Measurements from ENCODE around the gene OLFM2.
"Not testable (repeated sequence)": the region's sequence is repeated elsewhere in the genome, so short reads cannot be mapped to it uniquely, and the experiment has no call there.

Gene OLFM2

DNA sequence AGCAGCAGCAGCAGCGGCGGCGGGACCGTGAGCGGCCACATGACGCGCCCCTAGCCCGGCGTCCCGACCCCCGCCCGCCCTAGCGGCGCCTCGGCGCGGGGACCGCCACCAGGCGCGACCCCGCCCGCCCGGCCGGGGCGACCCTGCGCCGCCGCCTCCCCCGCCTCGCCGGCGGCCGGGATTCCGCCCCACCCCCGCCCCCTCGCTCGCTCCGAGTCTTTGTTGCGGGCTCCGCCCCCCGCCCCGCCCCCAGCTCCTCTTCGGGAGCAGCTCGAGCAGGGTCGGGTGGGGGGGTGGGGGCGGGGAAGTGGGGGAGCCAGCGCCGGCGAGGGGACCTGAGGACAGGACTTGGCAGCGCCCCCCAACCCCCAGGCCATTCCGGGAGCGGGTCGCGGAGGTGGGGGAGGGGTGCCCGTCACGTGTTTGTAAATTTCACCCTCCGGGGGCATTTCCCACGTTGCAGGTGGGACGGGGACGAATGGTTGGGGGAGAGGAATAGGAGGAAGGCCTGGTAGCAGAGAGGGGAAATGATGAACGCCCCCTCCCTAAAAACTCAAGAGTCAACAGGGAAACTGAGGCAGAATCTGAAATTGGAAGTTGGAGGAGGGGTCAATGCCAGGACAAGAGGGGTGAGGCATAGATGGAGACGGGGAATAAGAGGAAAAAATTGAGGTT, at the start of gene OLFM2:
Gene OLFM2, minus strand, starts transcription at position 190 of the 675 bp plus-strand sequence. Its CDS starts 149 bp downstream, at position 41.
- DNase-seq (ENCODE audit: low spot score): peak; percentile 85

DNA sequence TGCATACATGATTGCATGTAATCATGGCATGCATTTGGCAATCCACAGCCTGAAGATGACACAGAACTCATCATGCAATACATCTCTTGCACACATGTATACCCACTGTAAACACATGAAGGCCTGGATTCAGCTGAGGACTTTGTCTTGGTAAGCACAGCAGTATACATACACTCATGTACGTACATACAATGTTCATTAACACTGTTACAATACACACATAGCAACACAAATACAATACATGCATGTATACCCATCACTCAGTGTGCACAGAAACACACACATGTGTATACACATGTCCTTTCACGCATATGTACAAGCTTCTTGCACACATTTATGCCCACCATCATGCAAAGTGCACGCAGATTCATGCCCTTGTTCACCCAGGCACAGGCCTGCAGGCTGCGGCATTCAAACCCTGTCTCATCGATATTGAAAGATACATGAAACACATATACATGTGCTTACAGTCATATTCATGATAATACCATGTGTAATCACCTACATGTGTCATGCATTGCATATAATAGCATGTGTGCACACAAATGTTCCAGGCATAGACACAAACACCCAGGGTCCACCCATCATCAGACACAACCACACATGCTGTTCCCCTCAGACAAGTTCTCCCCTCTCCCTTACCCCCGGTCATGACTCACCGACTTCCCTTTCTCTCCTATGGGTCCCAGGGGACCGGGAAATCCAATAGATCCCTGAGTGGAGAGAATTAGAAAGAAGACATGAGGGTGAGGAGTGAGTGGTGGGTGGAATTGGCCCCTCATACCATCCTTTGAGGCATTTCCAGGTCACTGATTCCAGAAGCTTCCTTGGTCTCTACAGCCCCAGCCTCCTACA, 45.3 kb upstream of the OLFM2 start:
- no peak for DNase-seq (ENCODE audit: low spot score)

DNA sequence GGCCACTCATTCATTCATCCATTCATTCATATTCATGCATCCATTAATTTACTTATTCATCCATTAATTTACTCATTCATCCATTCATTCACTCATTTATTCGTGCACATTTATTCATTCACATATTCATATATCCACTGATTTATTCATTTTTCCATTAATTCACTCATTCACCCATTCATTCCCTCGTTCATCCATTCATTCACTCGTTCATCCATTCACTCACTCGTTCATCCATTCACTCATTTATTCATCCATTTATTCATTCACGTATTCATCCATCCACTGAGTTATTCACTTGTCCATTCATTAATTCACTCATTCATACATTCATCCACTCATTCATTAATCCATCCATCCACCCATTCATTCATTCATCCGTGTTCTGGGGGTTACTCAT, 35.8 kb upstream of the OLFM2 start:
- no peak for DNase-seq (ENCODE audit: low spot score)

DNA sequence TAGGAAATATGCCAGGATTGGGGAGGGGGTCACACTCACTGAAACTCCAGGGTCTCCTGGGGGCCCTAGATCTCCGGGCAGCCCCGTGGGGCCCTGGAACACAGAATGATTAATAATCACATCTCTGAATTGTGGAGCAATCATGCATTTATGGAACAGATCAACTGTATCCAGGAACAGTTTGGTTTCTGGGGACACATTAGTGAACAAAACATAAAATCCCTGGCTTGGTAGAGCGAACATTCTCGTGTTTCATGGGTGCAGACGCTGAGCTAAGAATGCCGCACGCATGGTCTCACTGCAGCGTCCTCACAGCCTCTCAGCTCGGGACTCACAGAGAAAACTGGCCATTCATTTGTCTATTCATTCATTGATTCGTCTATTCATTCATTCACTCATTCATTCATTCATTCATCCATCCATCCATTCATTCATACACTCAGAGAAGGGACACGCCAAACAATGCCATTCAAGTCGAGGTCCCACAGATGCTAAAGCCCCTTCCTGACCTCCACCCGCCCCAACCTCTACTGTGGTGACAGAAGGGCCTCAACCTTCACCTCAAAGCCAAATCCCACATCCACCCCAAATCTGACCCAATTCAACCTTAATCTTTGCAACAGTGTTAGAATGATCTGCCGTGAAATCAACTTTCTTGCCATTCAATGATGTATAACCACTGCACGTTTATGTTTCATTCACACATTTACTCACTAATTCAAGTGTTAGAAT, 35.0 kb upstream of the OLFM2 start:
- no peak for DNase-seq (ENCODE audit: low spot score)

DNA sequence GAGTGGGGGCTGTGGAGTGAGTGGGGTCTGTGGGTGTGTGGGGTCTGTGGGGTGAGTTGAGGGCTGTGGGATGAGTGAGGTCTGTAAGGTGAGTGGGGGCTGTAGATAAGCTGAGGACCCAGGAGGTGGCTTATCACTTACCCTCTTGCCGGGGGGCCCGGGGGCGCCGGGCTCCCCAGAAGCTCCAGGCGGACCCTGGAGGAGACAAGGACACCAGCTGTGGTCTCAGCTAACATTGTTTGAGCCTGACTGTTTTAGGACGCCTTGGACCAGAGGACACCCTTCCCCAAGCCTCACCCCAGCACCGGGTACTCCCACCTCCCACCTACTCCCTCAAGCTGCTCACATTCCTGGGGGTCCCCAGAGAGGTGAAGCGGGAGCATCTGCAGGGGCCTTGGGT, 34.2 kb upstream of the OLFM2 start:
- DNase-seq (ENCODE audit: low spot score): no peak

DNA sequence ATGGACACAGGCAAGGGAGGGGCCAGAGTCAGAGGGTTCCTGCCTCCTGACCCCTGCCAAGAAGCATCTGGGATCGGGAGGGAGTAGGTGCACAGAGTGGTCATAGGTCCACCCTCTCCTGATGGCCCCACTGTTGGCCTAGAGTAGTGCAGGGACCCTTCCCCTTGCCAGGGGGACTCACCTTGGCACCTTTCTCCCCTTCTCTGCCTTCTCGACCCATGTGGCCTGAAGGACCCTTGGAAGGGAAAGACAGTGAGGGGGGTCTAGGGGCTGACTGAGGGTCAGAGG, 33.3 kb upstream of the OLFM2 start:
- DNase-seq (ENCODE audit: low spot score): no peak

DNA sequence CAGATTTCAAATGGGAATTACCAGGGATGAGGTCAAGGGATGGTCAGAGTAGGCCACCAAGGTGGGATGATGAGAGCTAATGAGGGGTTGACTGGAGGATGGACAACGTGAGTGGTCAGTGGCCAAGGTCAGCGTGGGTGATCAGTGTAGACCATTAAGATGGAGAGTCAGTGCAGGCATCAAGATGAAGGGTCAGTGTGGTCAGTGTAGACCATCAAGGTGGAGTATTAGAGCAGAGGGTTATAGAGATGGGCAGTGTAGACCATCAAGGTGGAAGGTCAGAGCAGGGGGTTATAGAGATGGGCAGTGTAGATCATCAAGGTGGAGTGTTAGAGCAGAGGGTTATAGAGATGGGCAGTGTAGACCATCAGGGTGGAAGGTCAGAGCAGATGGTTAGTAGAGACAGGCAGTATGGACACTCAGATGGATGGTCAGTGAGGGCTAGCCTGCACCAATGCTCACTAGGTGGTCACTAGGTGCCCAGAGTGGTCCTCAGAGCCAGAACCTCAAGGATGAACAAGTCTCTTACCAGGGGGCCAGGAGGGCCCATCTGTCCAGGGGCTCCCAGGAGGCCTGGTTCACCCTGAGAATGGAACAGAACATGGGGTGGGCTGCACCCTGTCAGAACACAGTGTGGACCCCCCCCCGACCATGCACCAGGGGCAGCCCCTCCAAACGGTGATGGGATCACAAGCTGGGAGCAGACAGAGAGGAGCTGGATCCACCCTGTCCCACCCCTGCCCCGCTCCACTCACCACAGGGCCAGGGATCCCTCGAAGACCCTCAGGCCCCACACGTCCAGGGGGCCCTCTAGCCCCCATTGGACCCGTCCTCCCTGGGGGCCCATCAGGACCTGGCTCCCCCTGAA, 32.7 kb upstream of the OLFM2 start:
- no peak for DNase-seq (ENCODE audit: low spot score)

DNA sequence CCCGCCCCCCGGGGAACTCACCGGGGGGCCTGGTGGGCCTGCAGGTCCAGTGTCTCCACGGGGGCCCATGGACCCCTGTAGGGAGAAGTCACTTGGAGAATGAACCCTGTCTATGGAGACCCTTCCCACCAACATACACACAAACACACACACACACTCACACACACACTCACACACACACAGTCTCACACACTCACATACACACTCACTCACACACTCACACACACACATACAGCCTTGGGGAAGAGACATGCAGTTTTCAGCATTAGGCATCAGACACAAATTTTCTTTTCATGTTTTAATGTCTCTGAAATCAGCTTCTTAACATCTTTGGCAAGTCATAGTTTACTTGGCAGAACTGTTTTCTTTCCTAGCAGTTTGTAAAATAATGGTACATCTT, 31.0 kb upstream of the OLFM2 start:
- DNase-seq (ENCODE audit: low spot score): no peak

DNA sequence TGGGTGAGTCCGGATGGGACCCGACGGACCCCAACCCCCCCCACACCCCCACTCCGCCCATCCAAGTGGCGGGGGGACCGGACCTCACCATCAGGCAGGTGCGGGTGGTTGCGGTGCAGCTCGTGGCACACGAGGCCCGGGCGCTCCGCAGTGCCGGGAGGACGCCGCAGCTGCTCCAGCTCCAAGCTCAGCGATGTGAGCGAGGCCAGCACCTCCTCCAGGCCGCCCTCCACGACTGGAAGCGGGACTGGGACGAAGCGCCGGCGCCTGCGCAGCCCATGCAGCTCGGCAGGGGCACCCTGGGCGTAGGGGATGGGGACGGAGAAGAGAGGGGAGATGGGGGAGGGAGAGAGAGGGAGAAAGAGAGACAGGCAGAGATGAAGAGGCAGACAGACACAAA, 30.1 kb upstream of the OLFM2 start:
- no peak for DNase-seq (ENCODE audit: low spot score)

DNA sequence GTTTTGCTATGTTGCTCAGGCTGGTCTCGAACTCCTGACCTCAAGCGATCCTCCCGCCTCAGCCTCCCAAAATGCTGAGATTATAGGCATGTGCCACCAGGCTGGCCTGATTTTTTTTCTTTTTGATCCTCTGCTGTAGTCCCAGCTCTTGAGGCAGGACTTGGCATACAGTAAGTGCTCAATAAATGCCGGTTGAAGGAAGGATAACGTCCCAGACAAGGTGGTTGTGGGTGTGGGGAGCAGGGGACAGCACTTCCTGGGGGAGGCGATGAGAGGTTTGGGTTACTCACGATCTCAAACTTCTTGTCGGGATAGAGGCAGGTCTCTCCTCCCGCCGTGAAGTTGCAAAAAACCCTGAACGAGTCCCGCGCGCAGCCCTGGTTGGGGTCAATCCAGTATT, 29.7 kb upstream of the OLFM2 start:
- DNase-seq (ENCODE audit: low spot score): no peak

DNA sequence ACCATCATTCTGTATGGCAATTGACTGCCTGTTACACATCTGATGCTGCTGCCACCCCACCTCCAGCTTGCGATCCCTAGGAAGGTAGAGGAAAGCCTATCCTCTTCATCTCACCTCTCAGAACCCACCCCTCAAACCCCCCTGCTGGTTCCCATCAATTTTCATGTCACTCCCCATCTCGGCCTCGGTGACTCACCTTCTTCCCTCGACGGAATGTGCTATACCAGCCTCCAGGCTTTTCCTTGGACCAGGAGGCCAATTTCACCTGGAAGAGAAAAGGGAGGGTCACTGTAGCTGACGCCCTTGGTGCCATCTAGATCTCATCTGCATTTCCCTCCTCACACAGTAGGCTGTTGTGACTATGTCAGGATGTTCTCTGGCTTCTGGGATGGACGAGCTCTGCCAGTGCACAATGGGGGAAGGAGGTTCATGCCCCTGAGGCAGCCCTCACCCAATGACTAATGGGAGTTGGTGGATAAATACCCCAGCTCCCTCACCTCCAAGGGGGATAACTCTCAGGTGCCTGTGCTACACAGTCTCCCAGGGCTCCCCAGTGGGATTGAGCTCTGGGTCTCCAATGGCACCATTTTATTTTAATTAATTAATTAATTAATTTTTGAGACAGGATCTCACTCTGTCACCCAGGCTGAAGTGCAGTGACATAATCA, 26.4 kb upstream of the OLFM2 start:
- DNase-seq (ENCODE audit: low spot score): no peak

DNA sequence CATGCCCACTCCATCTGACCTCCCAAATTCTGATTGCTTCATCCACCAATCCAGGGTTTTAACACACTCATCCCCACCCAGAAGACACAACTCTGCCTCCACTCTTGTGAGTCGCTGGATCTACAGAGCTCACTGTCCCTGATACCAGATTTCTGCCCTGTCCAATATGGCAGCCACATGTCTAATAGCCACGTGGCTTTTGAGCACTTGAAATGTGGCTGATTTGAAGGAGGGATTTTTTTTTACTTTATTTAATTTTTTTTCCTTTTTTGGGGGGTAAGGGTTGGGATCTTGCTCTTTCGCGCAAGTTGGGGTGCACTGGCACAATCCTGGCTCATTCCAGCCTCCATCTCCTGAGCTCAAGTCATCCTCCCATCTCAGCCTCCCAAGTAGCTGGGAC, 24.8 kb upstream of the OLFM2 start:
- DNase-seq (ENCODE audit: low spot score): no peak

DNA sequence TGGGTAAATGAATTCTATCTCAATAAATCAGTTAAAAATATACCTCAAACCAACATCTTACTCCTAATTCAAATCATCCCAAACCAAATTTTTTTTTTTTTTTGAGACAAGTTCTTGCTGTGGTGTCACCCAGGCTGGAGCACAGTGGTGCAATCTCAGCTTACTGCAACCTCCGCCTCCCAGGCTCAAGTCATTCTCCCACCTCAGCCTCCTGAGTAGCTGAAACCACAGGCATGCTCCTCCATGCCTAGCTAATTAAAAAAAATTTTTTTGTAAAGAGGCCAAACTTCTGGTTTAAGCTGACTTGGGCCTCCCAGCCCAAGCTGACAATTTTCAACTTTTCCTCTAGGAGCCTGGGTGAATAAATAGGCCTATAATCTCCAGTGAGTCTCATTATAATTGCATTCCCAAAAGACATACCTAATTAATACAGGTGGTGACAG, 22.1 kb upstream of the OLFM2 start:
- no peak for DNase-seq (ENCODE audit: low spot score)

DNA sequence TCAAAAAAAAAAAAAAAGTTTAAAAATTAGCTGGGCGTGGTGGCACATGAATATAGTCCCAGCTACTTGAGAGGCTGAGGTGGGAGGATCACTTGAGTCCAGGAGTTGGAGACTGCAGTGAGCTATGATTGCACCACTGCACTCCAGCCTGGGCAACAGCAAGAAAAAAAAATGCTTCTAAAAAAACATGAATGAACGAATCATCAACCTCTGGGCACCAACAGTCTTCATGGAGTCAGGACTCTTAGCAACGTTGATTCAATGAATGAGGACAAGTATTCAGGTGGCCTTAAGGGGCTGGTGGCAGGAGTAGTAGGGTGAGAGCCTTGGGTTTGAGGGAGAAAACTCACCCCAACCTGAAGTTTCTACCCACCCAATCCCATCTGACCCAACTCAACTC, 20.6 kb upstream of the OLFM2 start:
- DNase-seq (ENCODE audit: low spot score): no peak

DNA sequence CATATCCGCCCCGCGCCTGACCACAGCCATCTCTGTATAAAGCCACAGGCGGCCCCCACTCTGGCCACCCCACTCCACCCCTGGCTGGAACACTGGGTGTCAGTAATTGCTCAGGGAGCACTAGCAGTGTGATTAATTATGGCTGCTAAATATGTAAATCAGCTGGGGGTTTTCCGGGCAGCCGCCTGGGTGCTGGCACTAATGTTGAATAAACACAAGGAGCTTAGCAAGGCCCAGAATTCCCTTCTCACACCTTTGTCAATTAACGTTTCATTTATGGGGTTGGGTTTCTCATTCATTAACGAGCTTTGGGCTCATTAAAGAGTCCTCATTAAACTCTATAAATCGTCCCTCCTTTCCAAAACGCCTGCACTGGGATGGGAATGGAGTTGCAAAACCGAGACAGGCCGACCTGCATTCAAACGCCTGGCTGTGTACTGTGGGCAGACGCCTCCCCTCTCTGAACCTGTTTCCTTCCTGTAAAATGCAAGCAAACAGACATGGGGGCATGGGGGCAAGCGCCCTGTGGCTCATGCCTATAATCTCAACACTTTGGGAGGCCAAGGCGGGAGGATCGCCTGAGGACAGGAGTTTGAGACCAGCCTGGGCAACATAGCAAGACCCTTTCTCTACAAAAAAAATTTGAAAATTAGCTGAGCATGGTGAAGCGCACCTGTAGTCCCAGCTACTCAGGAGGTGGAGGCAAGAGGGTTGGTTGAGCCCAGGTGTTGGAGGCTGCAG, 17.7 kb upstream of the OLFM2 start:
- no peak for DNase-seq (ENCODE audit: low spot score)

DNA sequence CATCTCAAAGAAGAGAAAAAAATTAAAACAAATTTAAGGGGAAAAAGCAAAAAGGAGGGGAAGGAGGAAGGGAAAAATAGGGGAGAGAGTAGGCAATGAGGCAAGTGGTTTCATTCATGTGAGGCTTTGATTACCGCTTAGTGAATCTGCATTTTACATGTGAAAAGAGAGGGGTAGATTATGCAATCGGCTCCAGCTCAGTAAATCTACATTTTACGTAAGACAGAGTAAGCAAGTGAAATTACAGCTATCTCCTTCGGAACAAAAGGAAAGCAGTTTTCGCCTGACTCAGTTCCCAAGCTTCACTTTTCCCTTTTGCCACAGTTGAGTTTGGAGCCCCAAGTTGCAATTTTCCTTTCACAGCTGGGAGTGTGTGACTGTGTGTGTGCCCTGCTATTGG, 16.0 kb upstream of the OLFM2 start:
- no peak for DNase-seq (ENCODE audit: low spot score)

DNA sequence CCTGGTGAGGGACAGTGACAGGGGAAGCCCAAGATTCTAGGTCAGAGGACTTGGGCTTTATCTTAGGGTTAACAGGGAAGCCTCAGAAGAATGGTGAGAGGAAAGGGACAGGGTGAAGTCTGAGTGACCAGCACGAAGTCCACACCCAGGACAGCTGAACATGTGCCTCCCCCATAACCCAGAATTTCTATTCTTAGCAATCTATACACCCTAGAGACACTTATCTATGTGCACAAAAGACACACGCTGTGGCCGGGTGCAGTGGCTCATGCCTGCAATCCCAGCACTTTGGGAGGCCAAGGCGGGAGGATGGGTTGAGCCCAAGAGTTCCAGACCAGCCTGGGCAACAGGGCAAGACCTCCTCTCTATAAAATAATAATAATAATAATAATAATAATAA, 11.1 kb upstream of the OLFM2 start:
- DNase-seq (ENCODE audit: low spot score): no peak

DNA sequence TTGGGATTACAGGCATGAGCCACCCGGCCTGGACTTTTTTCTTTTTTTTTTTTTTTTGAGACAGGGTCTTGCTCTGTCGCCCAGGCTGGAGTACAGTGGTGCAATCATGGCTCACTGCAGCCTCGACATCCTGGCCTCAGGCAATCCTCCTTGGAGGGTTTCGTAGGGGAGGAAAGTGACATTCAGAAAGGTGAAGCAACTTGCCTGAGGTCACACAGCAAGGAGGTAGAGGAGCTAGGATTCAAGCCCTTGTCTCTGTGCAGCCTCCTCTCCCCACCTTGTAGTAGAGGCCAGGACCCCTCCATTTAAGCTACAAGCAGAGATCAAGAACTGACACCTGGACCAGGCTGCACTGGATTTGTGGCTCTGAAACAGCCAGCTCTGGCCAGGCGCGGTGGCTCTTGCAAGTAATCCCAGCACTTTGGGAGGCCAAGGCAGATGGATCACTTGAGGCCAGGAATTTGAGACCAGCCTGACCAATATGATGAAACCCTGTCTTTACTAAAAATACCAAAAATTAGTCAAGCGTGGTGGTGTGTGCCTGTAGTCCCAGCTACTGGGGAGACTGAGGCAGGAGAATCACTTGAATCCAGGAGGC, 10.3 kb upstream of the OLFM2 start:
- not testable (repeated sequence) for DNase-seq (ENCODE audit: low spot score)

DNA sequence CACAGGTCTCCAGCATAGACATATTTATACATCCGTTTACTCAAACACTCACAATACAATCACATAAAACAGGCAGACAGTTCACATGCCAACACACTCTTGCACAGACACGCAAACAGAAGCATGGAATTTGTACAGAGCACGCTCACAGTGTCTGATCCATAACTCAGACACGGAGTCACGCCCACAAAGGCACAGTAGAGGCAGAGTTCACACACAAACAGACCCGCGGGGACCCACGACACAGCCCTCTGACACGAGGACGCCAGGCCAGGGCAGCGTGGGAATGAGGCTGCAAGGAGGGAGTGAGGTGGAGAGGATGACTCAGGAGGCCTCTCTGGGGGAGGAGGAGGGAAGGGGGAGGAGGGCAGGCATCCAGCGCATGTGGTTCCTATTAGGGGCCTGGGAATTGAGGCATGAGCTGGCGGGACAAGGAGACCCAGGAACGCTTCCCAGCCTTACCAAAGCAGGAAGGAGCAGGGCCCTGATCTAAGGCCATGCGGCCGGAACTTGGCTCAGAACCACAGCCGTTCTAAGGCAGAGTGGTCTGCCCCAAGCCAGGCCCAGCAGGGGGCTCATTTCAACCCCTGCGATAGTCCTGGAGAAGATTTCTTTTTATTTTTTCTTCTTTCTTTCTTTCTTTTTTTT, 9.1 kb upstream of the OLFM2 start:
- peak; percentile 57 for DNase-seq (ENCODE audit: low spot score)

DNA sequence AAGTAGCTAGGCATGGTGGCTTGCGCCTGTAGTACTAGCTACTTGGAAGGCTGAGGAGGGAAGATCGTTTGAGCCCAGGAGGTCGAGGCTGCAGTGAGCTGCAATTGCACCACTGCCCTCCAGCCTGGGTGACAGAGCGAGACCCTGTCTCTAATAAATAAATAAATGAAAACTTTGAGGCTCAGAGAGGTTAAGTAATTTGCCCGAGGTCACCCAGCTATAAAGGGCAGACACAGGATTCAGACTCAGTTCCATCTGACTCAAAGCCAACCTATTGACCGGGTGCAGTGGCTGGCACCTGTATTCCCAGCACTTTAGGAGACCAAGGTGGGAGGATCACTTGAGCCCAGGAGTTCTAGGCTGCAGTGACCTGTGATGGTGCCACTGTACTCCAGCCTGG, 7.4 kb upstream of the OLFM2 start:
- DNase-seq (ENCODE audit: low spot score): no peak
